NOMO-1 (cell line): ENCODE results near the gene CDHR2.
"Not testable (repeated sequence)": the region's sequence is repeated elsewhere in the genome, so short reads cannot be mapped to it uniquely, and the experiment has no call there.

Experiments
- DNase-seq, 2 experiments: peaks; one replicate each; lab custom pipeline; 2025; ENCODE audit not compliant: unreplicated experiment in 2 of 2; lab: John Stamatoyannopoulos, UW

Gene CDHR2

DNA sequence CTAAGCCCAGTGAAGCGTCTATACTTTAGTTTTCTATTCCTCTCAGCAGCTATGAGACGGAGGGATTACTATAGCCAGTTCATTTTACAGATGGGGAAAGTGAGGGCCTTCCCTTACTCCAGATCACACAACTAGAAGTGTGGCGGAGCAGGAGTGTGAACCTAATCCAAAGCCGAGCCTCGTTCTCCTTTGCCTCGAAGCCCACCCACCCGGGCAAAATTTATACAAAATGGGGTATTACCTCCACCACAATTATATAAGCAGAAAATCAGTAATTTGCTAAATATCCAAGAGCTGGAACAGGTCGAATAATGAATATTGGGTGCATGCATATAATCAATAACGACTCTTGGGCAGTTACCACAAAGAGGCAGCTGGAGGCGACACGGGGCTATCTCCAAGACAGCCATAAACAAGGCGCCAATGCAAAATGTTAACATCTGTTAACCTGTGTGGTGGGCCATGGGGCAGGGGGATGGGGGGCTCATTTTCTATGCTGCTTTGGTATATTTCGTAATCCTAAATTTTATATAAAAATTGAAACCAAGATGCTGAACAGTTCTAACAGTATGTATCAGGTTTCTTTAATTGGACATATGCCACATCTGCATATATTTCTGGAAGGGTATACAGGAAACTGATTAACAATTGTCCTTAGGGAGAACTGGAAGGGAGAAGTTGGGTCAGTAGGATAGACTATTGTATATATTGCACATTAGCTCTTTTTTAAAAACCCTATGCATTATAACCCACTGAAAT, 10.7 kb upstream of the CDHR2 start:
- DNase-seq = no peak

DNA sequence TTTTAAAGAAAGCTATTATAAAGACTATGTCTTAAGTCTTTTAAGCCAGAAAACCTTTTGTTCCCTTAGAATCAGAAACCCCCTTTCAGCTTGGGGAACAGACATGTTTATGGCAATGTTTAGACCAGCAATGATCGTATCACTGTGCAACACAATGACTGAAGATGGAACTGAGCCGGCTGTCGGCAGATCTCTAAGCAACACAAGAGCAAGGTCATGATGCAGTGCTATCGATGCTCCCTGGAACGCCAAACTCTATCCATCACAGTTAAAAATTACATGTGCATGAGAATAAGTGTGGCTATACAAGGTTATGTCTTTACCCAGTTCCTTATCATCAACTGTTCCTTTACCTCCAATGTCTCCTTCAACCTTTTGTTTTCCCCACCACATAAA, 10.2 kb upstream of the CDHR2 start:
- DNase-seq = no peak

GRCh38 chr5:176540476-176540899, 8.7 kb upstream of the CDHR2 start:
- DNase-seq = no peak

DNA sequence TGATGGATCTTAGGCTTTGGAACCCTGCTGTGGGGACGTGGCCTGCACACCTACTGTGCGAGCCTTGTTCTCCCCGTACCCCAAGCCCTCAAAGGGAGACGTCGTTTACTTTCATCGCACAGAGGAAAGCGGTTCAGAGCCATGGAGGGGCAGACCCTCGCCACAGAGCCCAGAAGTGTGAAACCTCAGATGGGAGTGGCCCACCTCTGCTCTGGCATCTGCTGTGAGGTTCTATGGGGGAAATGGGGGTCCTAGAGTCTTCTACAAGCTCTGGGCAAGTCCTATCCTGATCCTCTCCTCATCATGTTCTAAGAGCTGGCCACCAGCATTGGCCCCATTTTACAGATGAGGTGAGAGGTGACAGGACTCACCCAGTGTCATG, 8.2 kb upstream of the CDHR2 start:
- DNase-seq = no peak

DNA sequence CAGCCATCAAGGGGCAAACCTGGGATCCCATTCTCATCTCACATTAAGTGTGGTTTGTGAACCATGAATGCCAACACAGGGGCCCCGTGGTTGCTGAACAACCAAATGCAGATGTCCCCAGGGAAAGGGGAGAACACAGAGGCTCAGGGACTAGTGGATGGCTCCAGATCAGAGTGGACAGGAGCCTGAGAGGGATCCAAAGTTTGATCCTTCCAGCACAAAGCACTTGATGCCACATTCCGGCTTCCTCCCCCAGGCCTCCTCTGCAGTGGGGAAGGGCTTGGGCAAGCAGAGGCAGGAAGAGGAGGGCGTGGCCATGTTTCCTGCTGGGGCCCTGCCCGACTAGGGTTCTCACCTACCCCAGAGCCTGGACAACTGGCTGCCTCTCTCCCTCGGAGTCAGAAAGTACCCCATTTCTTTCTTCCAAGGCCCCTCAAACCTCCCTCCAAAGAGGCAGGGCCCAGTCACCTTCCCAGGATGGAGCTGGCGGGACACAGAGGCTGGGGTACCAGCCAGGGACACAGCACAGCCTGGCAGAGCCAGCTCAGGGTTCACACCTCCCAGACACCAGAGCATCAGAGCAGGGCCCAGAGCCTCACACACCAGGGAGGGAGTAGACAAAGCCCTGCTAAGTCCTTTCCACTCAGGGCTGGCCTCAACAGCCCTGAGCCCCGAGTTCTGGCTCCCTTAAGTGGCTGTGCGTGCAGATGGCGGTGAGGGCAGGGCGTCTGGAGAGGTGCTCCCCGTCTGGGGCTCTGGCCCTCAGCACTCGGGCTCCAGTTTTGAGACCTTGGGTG, 7.6 kb upstream of the CDHR2 start:
- peak; percentile 71 to 85 for DNase-seq

- DNase-seq = peak; percentile 37 to 40
Observed at GRCh38 chr5:176542135-176542595, 7.0 kb upstream of the CDHR2 start.

DNA sequence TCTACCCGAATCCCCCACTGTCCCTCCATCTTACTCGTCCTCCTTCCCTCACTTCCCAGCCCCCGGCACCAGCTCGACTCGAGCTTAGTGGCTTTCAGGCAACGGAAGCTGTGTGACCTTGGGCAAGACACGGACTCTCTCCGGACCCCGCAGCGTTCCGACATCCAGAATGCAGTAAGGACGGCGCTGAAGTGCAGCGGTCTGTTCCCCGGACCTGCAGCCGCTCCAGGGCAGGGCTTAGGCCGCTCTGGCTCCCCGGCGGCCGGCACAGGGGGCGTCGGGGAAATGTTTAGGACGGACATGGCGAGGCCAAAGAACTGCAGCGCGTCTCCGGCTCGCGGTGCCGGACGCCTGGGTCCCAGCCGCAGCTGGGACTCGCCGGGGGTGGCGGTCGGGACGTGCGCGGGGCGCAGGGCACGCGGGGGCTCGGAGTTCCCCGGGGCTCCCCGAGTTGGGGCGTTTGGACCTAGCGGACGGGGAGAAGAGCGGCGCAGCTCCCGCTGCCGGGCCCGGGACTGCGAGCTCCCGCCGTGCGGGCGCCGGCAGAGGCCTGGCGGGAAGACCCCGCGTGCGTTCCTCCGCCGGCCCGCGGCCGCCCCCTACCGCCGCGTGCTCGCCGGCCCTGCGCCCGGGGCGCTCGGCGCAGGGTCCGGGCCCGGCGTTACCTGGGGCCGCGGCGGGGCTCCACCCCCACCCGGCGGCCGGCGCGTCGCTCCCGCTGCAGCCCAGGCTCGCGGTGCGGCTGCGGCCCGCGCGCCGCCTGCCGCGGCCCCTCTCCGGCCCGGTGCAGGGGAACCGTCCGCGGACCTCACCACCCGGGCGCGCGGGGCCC, 6.3 kb upstream of the CDHR2 start:
- peak; percentile 47 to 50 for DNase-seq

DNA sequence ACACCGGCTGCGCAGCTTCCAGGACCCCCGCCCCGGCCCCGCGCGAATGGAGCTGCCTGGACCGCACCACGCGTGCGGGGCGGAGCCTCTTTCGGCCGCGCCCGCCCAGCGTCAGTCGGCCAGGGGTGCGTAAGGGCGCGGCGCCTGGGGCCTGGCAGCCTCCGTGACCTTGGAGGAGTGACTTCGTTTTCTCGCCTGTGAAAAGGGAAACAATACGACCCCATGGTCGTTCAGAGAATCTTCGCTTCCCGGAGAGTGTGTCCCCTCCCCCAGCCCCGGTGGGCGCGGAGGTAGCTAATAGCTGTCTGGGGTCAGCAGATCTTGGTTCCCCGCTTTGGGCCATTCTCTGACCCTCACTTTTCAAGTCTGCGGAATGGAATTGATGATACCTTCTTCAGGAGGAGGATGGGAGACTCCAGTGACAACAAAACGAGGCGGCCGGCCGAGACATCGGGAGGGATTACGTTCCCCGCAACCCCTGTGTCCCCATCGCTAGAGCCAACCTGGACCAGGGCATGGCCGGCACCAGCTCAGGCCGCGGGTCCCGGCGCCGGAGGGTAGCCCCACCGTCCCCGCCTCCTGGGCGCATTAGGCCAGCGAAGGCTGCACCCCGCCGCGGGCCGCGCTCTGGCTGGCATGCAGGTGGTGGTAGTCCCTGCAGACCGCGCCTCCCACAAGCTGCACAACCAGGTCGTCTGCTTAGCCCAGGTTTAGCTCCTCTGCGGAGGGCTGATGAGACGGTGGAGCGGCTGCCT, 5.5 kb upstream of the CDHR2 start:
- DNase-seq = peak; percentile 70 to 85

DNA sequence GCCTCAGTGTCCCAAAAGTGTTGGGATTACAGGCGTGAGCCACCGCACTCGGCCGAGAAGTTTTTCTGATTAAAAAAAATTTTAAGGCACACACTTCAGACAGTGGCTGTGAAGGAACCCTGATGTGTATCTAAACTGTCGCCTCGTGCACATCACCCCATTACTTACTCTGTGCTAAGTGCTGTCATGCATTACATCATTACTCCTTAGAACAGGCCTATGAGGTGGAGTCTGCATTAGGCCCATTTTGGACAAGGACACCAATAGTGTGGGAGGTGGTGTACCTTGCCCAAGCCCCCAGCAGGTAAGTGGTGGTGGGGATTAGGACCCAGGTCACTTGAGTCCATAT, 3.8 kb upstream of the CDHR2 start:
- DNase-seq = no peak

GRCh38 chr5:176545737-176546509, 3.2 kb upstream of the CDHR2 start:
- no peak for DNase-seq

- no peak for DNase-seq
Observed at GRCh38 chr5:176547802-176548201, 1.3 kb upstream of the CDHR2 start.

DNA sequence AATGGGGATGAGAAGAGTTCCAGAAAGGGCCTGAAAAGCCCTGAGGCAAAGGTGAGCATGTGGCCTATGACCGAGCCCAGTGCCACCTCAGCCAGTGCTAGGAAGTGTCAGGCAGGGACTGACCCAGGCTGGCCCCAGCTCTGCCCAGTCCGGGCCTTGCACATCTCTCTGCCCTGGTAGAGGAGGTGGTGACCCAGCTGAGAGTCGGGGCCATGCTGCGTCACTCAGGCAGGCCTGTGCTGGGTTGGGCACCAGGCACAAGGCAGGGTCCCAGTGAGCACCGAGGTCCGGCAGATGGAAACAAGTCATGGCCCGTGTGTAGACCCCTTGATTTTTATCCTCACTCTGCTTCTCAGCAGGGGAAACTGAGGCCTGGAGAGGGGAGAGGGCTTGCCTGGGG, 729 bp downstream of the CDHR2 start:
- DNase-seq = no peak

DNA sequence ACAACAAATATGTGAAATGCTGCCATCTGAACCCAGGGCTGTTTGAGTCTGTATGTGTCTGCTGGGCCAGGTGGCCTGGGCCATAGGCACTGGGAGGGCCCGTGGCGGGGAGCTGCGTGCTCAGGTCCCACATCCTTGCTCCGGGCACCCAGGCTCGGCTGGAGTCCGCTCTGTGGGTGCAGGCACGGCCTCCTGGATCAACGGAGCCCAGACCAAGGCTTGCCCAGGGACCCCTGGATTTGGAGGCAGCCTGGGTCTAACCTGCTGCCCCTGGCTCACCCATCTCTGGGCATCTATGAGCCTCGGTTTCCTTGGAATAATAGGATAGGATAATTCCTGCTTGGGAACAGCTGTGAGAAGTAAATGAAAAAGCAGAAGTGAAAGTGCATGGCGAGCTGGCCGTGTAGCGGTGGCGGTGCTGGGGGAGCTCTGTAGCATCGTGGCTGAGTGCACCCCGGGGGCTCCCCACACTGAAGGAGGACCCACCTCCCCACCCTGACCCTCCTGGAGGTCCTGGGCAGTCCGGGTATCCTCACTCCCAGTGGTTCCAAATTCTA, 1.2 kb downstream of the CDHR2 start:
- DNase-seq = peak; percentile 50 to 56

DNA sequence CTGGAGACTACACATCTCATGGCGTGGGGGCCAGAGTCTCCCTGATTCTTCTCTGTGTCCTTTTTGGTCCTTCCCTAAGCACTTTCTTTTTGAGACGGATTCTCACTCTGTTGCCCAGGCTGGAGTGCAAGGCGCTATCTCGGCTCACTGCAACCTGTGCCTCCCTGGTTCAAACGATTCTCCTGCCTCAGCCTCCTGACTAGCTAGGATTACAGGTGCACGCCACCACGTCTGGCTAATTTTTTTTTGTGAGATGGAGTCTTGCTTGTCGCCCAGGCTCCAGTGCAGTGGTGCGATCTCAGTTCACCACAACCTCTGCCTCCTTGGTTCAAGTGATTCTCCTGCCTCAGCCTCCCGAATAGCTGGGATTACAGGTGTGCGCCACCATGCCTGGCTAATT, 1.8 kb downstream of the CDHR2 start:
- not testable (repeated sequence) for DNase-seq

GRCh38 chr5:176552332-176552869, 3.3 kb downstream of the CDHR2 start:
- no peak for DNase-seq

GRCh38 chr5:176553260-176554085, 4.3 kb downstream of the CDHR2 start:
- DNase-seq = no peak

- no peak for DNase-seq
Observed at GRCh38 chr5:176557846-176558245, 8.7 kb downstream of the CDHR2 start.

DNA sequence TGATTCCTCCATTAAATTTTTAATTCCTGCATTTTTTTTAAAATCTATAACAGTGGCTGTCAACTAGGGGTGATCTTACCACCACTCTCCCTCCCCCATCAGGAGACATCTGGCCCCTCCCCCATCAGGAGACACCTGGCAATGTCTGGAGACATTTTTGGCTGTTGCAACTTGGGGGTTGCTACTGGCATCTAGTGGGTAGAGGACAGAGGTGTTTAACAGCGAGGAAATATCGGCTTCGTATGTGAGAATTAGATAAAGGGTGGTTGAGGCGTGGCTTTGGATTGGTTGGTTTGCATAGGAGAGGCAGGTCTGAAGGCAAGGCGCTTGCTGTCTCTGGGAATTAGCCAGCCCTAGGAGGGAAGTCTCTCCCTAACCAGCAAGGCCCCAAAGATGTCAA, 10.5 kb downstream of the CDHR2 start:
- no peak for DNase-seq
